HG03342 (cell line): Measurements from ENCODE around the gene LARP6.

Source experiments
- ATAC-seq: cut with Tn5 transposase; IDR thresholded peaks from one replicate; pipeline ENCODE4 v1.9.1; 2021; ENCODE audit warnings: mild to moderate bottlenecking, moderate library complexity; ENCODE audit not compliant: unreplicated experiment

The LARP6 gene

GRCh38 chr15:70796516-70797310, 57.2 kb downstream of the LARP6 start:
- ATAC-seq, result no peak

- ATAC-seq, result no peak
Measured at GRCh38 chr15:70795311-70795665, 58.7 kb downstream of the LARP6 start.

GRCh38 chr15:70794596-70795310, 59.2 kb downstream of the LARP6 start:
- ATAC-seq, result no peak

- ATAC-seq, result no peak
Measured at GRCh38 chr15:70793694-70794093, 60.3 kb downstream of the LARP6 start.

- ATAC-seq, result no peak
Measured at GRCh38 chr15:70792171-70792573, 61.8 kb downstream of the LARP6 start.

- ATAC-seq, result no peak
Measured at GRCh38 chr15:70791259-70791658, 62.7 kb downstream of the LARP6 start.

- no peak for ATAC-seq
Measured at GRCh38 chr15:70789213-70789612, 64.7 kb downstream of the LARP6 start.

GRCh38 chr15:70788114-70789049, 65.6 kb downstream of the LARP6 start:
- no peak for ATAC-seq

- ATAC-seq, result no peak
Measured at GRCh38 chr15:70786996-70787395, 67.0 kb downstream of the LARP6 start.

- no peak for ATAC-seq
Measured at GRCh38 chr15:70783610-70784022, 70.3 kb downstream of the LARP6 start.

- ATAC-seq, result no peak
Measured at GRCh38 chr15:70783041-70783440, 70.9 kb downstream of the LARP6 start.

- no peak for ATAC-seq
Measured at GRCh38 chr15:70781236-70781635, 72.7 kb downstream of the LARP6 start.
